GM10248 (cell line): ENCODE measurements around the gene LEF1.
"Not testable (repeated sequence)": the region's sequence is repeated elsewhere in the genome, so short reads cannot be mapped to it uniquely, and the experiment has no call there.

Source experiments
- CTCF ChIA-PET: fragments of 300-600 bp; sonication (Branson Sonifier 250); formaldehyde crosslinking; extraction: SDS; loops from one replicate; lab custom pipeline; 2021; ENCODE audit warnings: antibody characterized with exemption; lab: Yijun Ruan, JAX
- POLR2A ChIA-PET: fragments of 350-650 bp; sonication (Branson Sonifier 250); formaldehyde crosslinking; extraction: SDS; loops from one replicate; lab custom pipeline; 2020; ENCODE audit warnings: antibody characterized with exemption; lab: Yijun Ruan, JAX
- DNase-seq: peaks from one replicate; pipeline ENCODE4 v3.0.0; 2012; ENCODE audit errors: extremely low spot score
- CTCF ChIP-seq: IDR thresholded peaks from 2 replicates; pipeline ENCODE4 v1.5.1; 2012; ENCODE audit warnings: mild to moderate bottlenecking, low read depth; ENCODE audit errors: extremely low read depth, missing control alignments, control extremely low read depth

The LEF1 gene

GRCh38 chr4:108018884-108019187 is 149.9 kb downstream of the LEF1 start:
- POLR2A ChIA-PET: no interaction called here
- no peak for DNase-seq
- CTCF ChIA-PET: interaction anchor here (0.6 to 10.6 kb wide), 46 partner anchors 9 to 1387 kb away, joined by 3 to 188 read pairs (median 3); partner anchors contain the start of gene HADH
- no peak for TF ChIP-seq CTCF

- peak; percentile 74 for DNase-seq
- ChIA-PET CTCF (interaction anchor here (0.6 to 10.6 kb wide), 45 partner anchors 8 to 1387 kb away, joined by 3 to 188 read pairs (median 3); partner anchors contain the start of gene HADH), POLR2A (no interaction called here)
- peak; percentile 88 for TF ChIP-seq CTCF
Observed at GRCh38 chr4:108018040-108018883, 150.5 kb downstream of the LEF1 start.

- ChIA-PET POLR2A (no interaction called here), CTCF (interaction anchor here (0.9 to 10.6 kb wide), 5 partner anchors 10 to 560 kb away, joined by 3 to 188 read pairs (median 5); no protein-coding TSS in a partner anchor)
- no peak for TF ChIP-seq CTCF
- no peak for DNase-seq
Observed at GRCh38 chr4:108013955-108014354, 154.8 kb downstream of the LEF1 start.

GRCh38 chr4:108013327-108013726 is 155.4 kb downstream of the LEF1 start:
- no peak for TF ChIP-seq CTCF
- POLR2A ChIA-PET: no interaction called here
- no peak for DNase-seq
- CTCF ChIA-PET: interaction anchor here (1.7 to 10.6 kb wide), 3 partner anchors 18 to 561 kb away, joined by 3 to 188 read pairs (median 157); no protein-coding TSS in a partner anchor

- CTCF ChIA-PET: interaction anchor here (10.6 kb wide), 1 partner anchor 562 kb away, joined by 188 read pairs; no protein-coding TSS in a partner anchor
- DNase-seq, POLR2A ChIA-PET: not testable (repeated sequence)
Observed at GRCh38 chr4:108012382-108012781, 156.3 kb downstream of the LEF1 start.

GRCh38 chr4:108010167-108010566 is 158.6 kb downstream of the LEF1 start:
- no peak for DNase-seq
- ChIA-PET POLR2A (no interaction called here), CTCF (interaction anchor here (3.7 kb wide), 1 partner anchor 9 kb away, joined by 26 read pairs; no protein-coding TSS in a partner anchor)
- no peak for TF ChIP-seq CTCF

GRCh38 chr4:108008721-108009120 is 160.0 kb downstream of the LEF1 start:
- TF ChIP-seq CTCF: no peak
- no peak for DNase-seq
- ChIA-PET CTCF (interaction anchor here (1.5 to 3.7 kb wide), 2 partner anchors 11 to 15 kb away, joined by 5 to 26 read pairs; no protein-coding TSS in a partner anchor), POLR2A (no interaction called here)
